ENCODE data around the gene EIF4E2.

GRCh38 chr2:232522623-232523401 is 27.7 kb upstream of the EIF4E2 start:
- TF ChIP-seq POLR2A (IDR thresholded peaks at IDR 0.05; ENCODE audit: low read depth, low read length) (no peak), TAF1 (IDR thresholded peaks at IDR 0.05; ENCODE audit: borderline replicate concordance, low read depth, low read length) (no peak), POLR2AphosphoS5 (IDR thresholded peaks at IDR 0.05; ENCODE audit: low read depth, low read length) (no peak)
